H9 (cell line): ENCODE data around the gene PHTF1. TPM values are rescaled to one million over a fixed set of nuclear protein-coding genes. Genes with fewer than 3 reads are reported as not detected.

Experiments used
- DNase-seq: peaks from one replicate; pipeline ENCODE4 v3.0.0-alpha.2; 2017
- H2AFZ ChIP-seq: one replicate; pipeline ENCODE4 v1.6.1; 2013; ENCODE audit warnings: mild to moderate bottlenecking, low read length, control low read depth, moderate library complexity
- H2AK5ac ChIP-seq: 2 replicates; pipeline ENCODE4 v1.6.1; 2013; ENCODE audit warnings: low read length, control low read depth, mixed read lengths; ENCODE audit not compliant: insufficient read length
- H2BK120ac ChIP-seq: one replicate; pipeline ENCODE4 v1.6.1; 2013; ENCODE audit warnings: low read depth, mild to moderate bottlenecking, low read length, control low read depth, inconsistent platforms; ENCODE audit not compliant: poor library complexity, severe bottlenecking
- H2BK12ac ChIP-seq: 2 replicates; pipeline ENCODE4 v1.6.1; 2013; ENCODE audit warnings: low read length, control low read depth, mixed read lengths, low read depth; ENCODE audit not compliant: insufficient read length
- H2BK15ac ChIP-seq: 2 replicates; pipeline ENCODE4 v1.6.1; 2013; ENCODE audit warnings: low read depth, low read length, control low read depth
- H2BK20ac ChIP-seq: one replicate; pipeline ENCODE4 v1.6.1; 2013; ENCODE audit warnings: low read depth, mild to moderate bottlenecking, low read length, control low read depth, inconsistent platforms; ENCODE audit not compliant: poor library complexity, severe bottlenecking
- H2BK5ac ChIP-seq: 2 replicates; pipeline ENCODE4 v1.6.1; 2013; ENCODE audit warnings: low read length, control low read depth, mixed read lengths; ENCODE audit not compliant: insufficient read length
- H3K14ac ChIP-seq: 2 replicates; pipeline ENCODE4 v1.6.1; 2013; ENCODE audit warnings: low read length, control low read depth; ENCODE audit not compliant: insufficient read depth
- H3K18ac ChIP-seq: 2 replicates; pipeline ENCODE4 v1.6.1; 2013; ENCODE audit warnings: low read depth, mild to moderate bottlenecking, mixed read lengths, low read length, control low read depth; ENCODE audit not compliant: insufficient read length
- H3K23ac ChIP-seq: 2 replicates; pipeline ENCODE4 v1.6.1; 2013; ENCODE audit warnings: low read length, control low read depth, mixed read lengths, low read depth; ENCODE audit not compliant: insufficient read length
- H3K23me2 ChIP-seq: 2 replicates; pipeline ENCODE4 v1.6.1; 2013; ENCODE audit warnings: low read depth, mild to moderate bottlenecking, mixed read lengths, low read length, control low read depth; ENCODE audit not compliant: insufficient read length, poor library complexity, severe bottlenecking
- H3K27ac ChIP-seq: 2 replicates; pipeline ENCODE4 v1.5.1; 2013; ENCODE audit warnings: low read length, control low read depth, mixed read lengths, low read depth; ENCODE audit not compliant: insufficient read length
- H3K27me3 ChIP-seq: 2 replicates; pipeline ENCODE4 v1.6.1; 2013; ENCODE audit warnings: low read length, control low read depth, inconsistent platforms; ENCODE audit not compliant: insufficient read depth
- H3K4ac ChIP-seq: 2 replicates; pipeline ENCODE4 v1.6.1; 2013; ENCODE audit warnings: low read depth, mild to moderate bottlenecking, control low read depth, inconsistent platforms, low read length, moderate library complexity
- H3K4me1 ChIP-seq: 2 replicates; pipeline ENCODE4 v1.6.1; 2013; ENCODE audit warnings: low read length, control low read depth, inconsistent platforms; ENCODE audit not compliant: insufficient read depth
- H3K4me2 ChIP-seq: 2 replicates; pipeline ENCODE4 v1.6.1; 2013; ENCODE audit warnings: low read length, control low read depth, mixed read lengths; ENCODE audit not compliant: insufficient read length, insufficient read depth
- H3K56ac ChIP-seq: 2 replicates; pipeline ENCODE4 v1.6.1; 2013; ENCODE audit warnings: low read depth, mild to moderate bottlenecking, mixed read lengths, low read length, control low read depth; ENCODE audit not compliant: insufficient read length
- H3K79me1 ChIP-seq: 2 replicates; pipeline ENCODE4 v1.6.1; 2013; ENCODE audit warnings: low read depth, mild to moderate bottlenecking, moderate library complexity, low read length, control low read depth, inconsistent platforms; ENCODE audit not compliant: insufficient read depth, poor library complexity, severe bottlenecking
- H3K79me2 ChIP-seq: 2 replicates; pipeline ENCODE4 v1.6.1; 2013; ENCODE audit warnings: low read length, control low read depth, inconsistent platforms; ENCODE audit not compliant: insufficient read depth
- H3K9ac ChIP-seq: 2 replicates; pipeline ENCODE4 v1.6.1; 2013; ENCODE audit warnings: low read length, control low read depth, mixed read lengths; ENCODE audit not compliant: insufficient read length; ENCODE audit errors: extremely low read depth
- H3K9me3 ChIP-seq: one replicate; pipeline ENCODE4 v1.6.1; 2013; ENCODE audit warnings: low read depth, low read length, inconsistent platforms; ENCODE audit not compliant: control insufficient read depth
- H3T11ph ChIP-seq: one replicate; pipeline ENCODE4 v1.6.1; 2013; ENCODE audit warnings: mild to moderate bottlenecking, low read length, control low read depth, inconsistent platforms
- H4K20me1 ChIP-seq: one replicate; pipeline ENCODE4 v1.6.1; 2013; ENCODE audit not compliant: control insufficient read depth, insufficient read length, insufficient read depth
- H4K5ac ChIP-seq: 2 replicates; pipeline ENCODE4 v1.6.1; 2013; ENCODE audit warnings: low read depth, mild to moderate bottlenecking, mixed read lengths, low read length, control low read depth; ENCODE audit not compliant: insufficient read length
- H4K8ac ChIP-seq: replicated peaks from 2 replicates; pipeline ENCODE4 v1.6.1; 2013; ENCODE audit warnings: low read length, control low read depth, mixed read lengths, low read depth; ENCODE audit not compliant: insufficient read length
- H4K91ac ChIP-seq: 2 replicates; pipeline ENCODE4 v1.6.1; 2013; ENCODE audit warnings: low read depth, mild to moderate bottlenecking, moderate library complexity, mixed read lengths, low read length, control low read depth; ENCODE audit not compliant: insufficient read length
- H3K27ac Mint-ChIP-seq, 3 experiments: 2 replicates in 2 of 3; 3 replicates in 1 of 3; pipeline ENCODE4 v1.8.0; 2020 to 2021; ENCODE audit warnings: mixed read lengths in 3 of 3, mild to moderate bottlenecking in 1 of 3, moderate library complexity in 1 of 3
- H3K27me3 Mint-ChIP-seq: 2 replicates; pipeline ENCODE4 v1.8.0; 2021; ENCODE audit warnings: low read depth, mild to moderate bottlenecking, moderate library complexity, mixed read lengths
- H3K36me3 Mint-ChIP-seq, 3 experiments: 2 replicates in 2 of 3; 3 replicates in 1 of 3; pipeline ENCODE4 v1.8.0; 2020 to 2021; ENCODE audit warnings: low read depth in 3 of 3, mixed read lengths in 3 of 3; ENCODE audit not compliant: insufficient read depth in 1 of 3
- H3K4me1 Mint-ChIP-seq, 2 experiments: 2 replicates each; pipeline ENCODE4 v1.8.0; 2020; ENCODE audit warnings: mixed read lengths in 2 of 2
- H3K4me3 Mint-ChIP-seq, 2 experiments: 2 replicates in 1 of 2; 3 replicates in 1 of 2; pipeline ENCODE4 v1.8.0; 2020 to 2021; ENCODE audit warnings: mild to moderate bottlenecking in 2 of 2, mixed read lengths in 2 of 2, moderate library complexity in 1 of 2
- H3K9me3 Mint-ChIP-seq, 2 experiments: 2 replicates in 1 of 2; 3 replicates in 1 of 2; pipeline ENCODE4 v1.8.0; 2020; ENCODE audit warnings: mild to moderate bottlenecking in 2 of 2, mixed read lengths in 2 of 2, moderate library complexity in 1 of 2
- CTCF ChIP-seq: fragments of 200-600 bp; sonication (generic); conservative IDR thresholded peaks from 3 replicates; pipeline ENCODE4 v1.8.0; 2021; ENCODE audit warnings: antibody characterized with exemption, mild to moderate bottlenecking
- WGBS: extraction: QIAGEN DNeasy Blood & Tissue Kit; methylation state at CpG from one replicate; pipeline ENCODE4 v1.1.7; 2013; ENCODE audit warnings: missing lambda C conversion rate, low lambda C conversion rate, mixed read lengths; ENCODE audit not compliant: insufficient read length; ENCODE audit errors: extremely low coverage; 5-methylcytosine and 5-hydroxymethylcytosine counted together
- total RNA-seq: library from RNA; stranded (reverse); gene quantifications from 2 replicates; pipeline ENCODE4 v1.2.1, GENCODE V29; 2021

Gene PHTF1
- total RNA-seq, 1 experiment from 2014 or later = 28.4 TPM

GRCh38 chr1:113666126-113666525 is 93.2 kb downstream of the PHTF1 start:
- no CpG with 5 or more reads among the region's 2 CpGs for WGBS
- Histone ChIP-seq H3K9me3 (no peaks in the 10 kb centered on the region), H4K5ac (no peak overlapping the region), H2BK15ac (no peak overlapping the region), H3K56ac (no peak overlapping the region), H3K23me2 (no peaks in the 10 kb centered on the region), H4K91ac (no peak overlapping the region), H3K4me1 (no peaks in the 10 kb centered on the region), H3K14ac (no peak overlapping the region), H3K27me3 (no peaks in the 10 kb centered on the region), H3K4ac (no peak overlapping the region), H3K4me2 (no peak overlapping the region), H4K20me1 (no peaks in the 10 kb centered on the region), H3K79me1 (no peaks in the 10 kb centered on the region), H2BK5ac (no peak overlapping the region), H3K18ac (no peak overlapping the region), H3K9ac (no peak overlapping the region), H2BK12ac (no peak overlapping the region), H3K23ac (no peak overlapping the region), H2BK120ac (no peak overlapping the region), H2AFZ (no peak overlapping the region), H3K79me2 (no peaks in the 10 kb centered on the region), H4K8ac (no peak overlapping the region), H3K27ac (no peak overlapping the region), H2AK5ac (no peak overlapping the region), H3T11ph (no peak overlapping the region), H2BK20ac (no peak overlapping the region)
- Mint-ChIP-seq H3K27me3 (no peaks in the 10 kb centered on the region), H3K27ac (no peak overlapping the region), H3K36me3 (peaks cover 0 to 4% (median 0%) of the 10 kb centered on the region in 3 experiments; a peak in 2 of 7 replicates), H3K4me1 (no peaks in the 10 kb centered on the region), H3K4me3 (no peak overlapping the region), H3K9me3 (no peaks in the 10 kb centered on the region)
- no peak for DNase-seq
- no peak for TF ChIP-seq CTCF
